ENCODE measurements around the gene NMNAT1.
A peak's percentile ranks its signal among the peaks of the same experiment; 100 is the strongest.
"Not testable (repeated sequence)": the region's sequence is repeated elsewhere in the genome, so short reads cannot be mapped to it uniquely, and the experiment has no call there.

The NMNAT1 gene

DNA sequence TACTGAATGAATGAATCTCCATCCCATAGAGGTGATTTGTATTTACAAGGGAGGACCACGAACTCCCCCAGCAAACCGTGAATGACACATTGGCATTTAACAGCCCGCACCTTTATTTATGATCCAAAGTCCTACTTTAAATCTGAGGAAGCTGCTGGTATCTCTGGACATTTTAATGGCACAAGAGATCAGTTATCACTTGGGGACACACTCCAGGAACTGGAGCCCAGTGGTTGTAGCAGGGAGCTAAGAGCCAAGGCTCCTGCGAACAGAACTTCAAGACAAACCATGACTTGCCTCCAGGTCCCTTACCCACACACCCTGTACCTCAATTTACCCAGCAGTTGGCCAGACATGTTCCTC, 34.4 kb upstream of the NMNAT1 start:
- Histone ChIP-seq H3K9me3 (ENCODE audit: control insufficient read depth, insufficient read depth, low read length) (no peaks in the 10 kb centered on the region), H3K4me1 (ENCODE audit: control insufficient read depth, insufficient read depth, low read length) (peaks cover 7% of the 10 kb centered on the region), H3K27ac (ENCODE audit: low read depth, low read length) (no peak overlapping the region), H3K27me3 (ENCODE audit: control insufficient read depth, insufficient read depth, low read length) (no peaks in the 10 kb centered on the region), H3K9ac (ENCODE audit: low read depth, low read length) (no peak overlapping the region), H3K36me3 (ENCODE audit: control insufficient read depth, insufficient read depth, low read length) (no peaks in the 10 kb centered on the region), H3K4me3 (ENCODE audit: low read depth, low read length) (peak overlapping the region; percentile 80)

GRCh38 chr1:9909234-9910046, 33.8 kb upstream of the NMNAT1 start:
- H3K27ac ChIP-seq (ENCODE audit: low read depth, low read length) = peak overlapping the region; percentile 47
- no peaks in the 10 kb centered on the region for H3K36me3 ChIP-seq (ENCODE audit: control insufficient read depth, insufficient read depth, low read length)
- H3K9ac ChIP-seq (ENCODE audit: low read depth, low read length) = peak overlapping the region; percentile 47; the same call in 1 of the 2 replicates
- H3K9me3 ChIP-seq (ENCODE audit: control insufficient read depth, insufficient read depth, low read length) = no peaks in the 10 kb centered on the region
- H3K27me3 ChIP-seq (ENCODE audit: control insufficient read depth, insufficient read depth, low read length) = no peaks in the 10 kb centered on the region
- peaks cover 7% of the 10 kb centered on the region for H3K4me1 ChIP-seq (ENCODE audit: control insufficient read depth, insufficient read depth, low read length)
- peak overlapping the region; percentile 80 for H3K4me3 ChIP-seq (ENCODE audit: low read depth, low read length)

- H3K9ac ChIP-seq (ENCODE audit: low read depth, low read length) = peak within 1 kb of the TSS; percentile 77
- no peaks in the 10 kb centered on the region for H3K9me3 ChIP-seq (ENCODE audit: control insufficient read depth, insufficient read depth, low read length)
- peaks cover 7% of the 10 kb centered on the region for H3K4me1 ChIP-seq (ENCODE audit: control insufficient read depth, insufficient read depth, low read length)
- H3K4me3 ChIP-seq (ENCODE audit: low read depth, low read length) = peak within 1 kb of the TSS; percentile 80
- H3K27me3 ChIP-seq (ENCODE audit: control insufficient read depth, insufficient read depth, low read length) = no peaks in the 10 kb centered on the region
- no peaks in the 10 kb centered on the region for H3K36me3 ChIP-seq (ENCODE audit: control insufficient read depth, insufficient read depth, low read length)
- H3K27ac ChIP-seq (ENCODE audit: low read depth, low read length) = peak within 1 kb of the TSS; percentile 82
These were observed 33.2 kb upstream of the NMNAT1 start, which contains the start of gene CTNNBIP1 for GRCh38 chr1:9910076-9910422. Gene CTNNBIP1 (minus strand): TSS chr1:9910269. CDS start chr1:9872064, 38,205 bp downstream.

GRCh38 chr1:9910423-9911178, 32.7 kb upstream of the NMNAT1 start:
- Histone ChIP-seq H3K9me3 (ENCODE audit: control insufficient read depth, insufficient read depth, low read length) (no peaks in the 10 kb centered on the region), H3K9ac (ENCODE audit: low read depth, low read length) (peak overlapping the region; percentile 77), H3K4me1 (ENCODE audit: control insufficient read depth, insufficient read depth, low read length) (peaks cover 7% of the 10 kb centered on the region), H3K4me3 (ENCODE audit: low read depth, low read length) (peak overlapping the region; percentile 76), H3K27me3 (ENCODE audit: control insufficient read depth, insufficient read depth, low read length) (no peaks in the 10 kb centered on the region), H3K36me3 (ENCODE audit: control insufficient read depth, insufficient read depth, low read length) (no peaks in the 10 kb centered on the region), H3K27ac (ENCODE audit: low read depth, low read length) (peak overlapping the region; percentile 82)

GRCh38 chr1:9912264-9912936, 30.9 kb upstream of the NMNAT1 start:
- Histone ChIP-seq H3K4me1 (ENCODE audit: control insufficient read depth, insufficient read depth, low read length) (peaks cover 12% of the 10 kb centered on the region), H3K9ac (ENCODE audit: low read depth, low read length) (no peak overlapping the region), H3K4me3 (ENCODE audit: low read depth, low read length) (no peak overlapping the region), H3K27ac (ENCODE audit: low read depth, low read length) (no peak overlapping the region), H3K9me3 (ENCODE audit: control insufficient read depth, insufficient read depth, low read length) (no peaks in the 10 kb centered on the region), H3K36me3 (ENCODE audit: control insufficient read depth, insufficient read depth, low read length) (no peaks in the 10 kb centered on the region), H3K27me3 (ENCODE audit: control insufficient read depth, insufficient read depth, low read length) (no peaks in the 10 kb centered on the region)

- Histone ChIP-seq H3K27ac (ENCODE audit: low read depth, low read length) (no peak overlapping the region), H3K4me1 (ENCODE audit: control insufficient read depth, insufficient read depth, low read length) (0 out of 2 replicates have a peak, but pooled peaks cover 4% of the 10 kb centered on the region), H3K9me3 (ENCODE audit: control insufficient read depth, insufficient read depth, low read length) (no peaks in the 10 kb centered on the region), H3K36me3 (ENCODE audit: control insufficient read depth, insufficient read depth, low read length) (no peaks in the 10 kb centered on the region), H3K27me3 (ENCODE audit: control insufficient read depth, insufficient read depth, low read length) (no peaks in the 10 kb centered on the region), H3K9ac (ENCODE audit: low read depth, low read length) (no peak overlapping the region), H3K4me3 (ENCODE audit: low read depth, low read length) (no peak overlapping the region)
These were observed 28.7 kb upstream of the NMNAT1 start for GRCh38 chr1:9914610-9914937.

GRCh38 chr1:9916452-9916851, 26.8 kb upstream of the NMNAT1 start:
- Histone ChIP-seq H3K27me3 (ENCODE audit: control insufficient read depth, insufficient read depth, low read length) (no peaks in the 10 kb centered on the region), H3K27ac (ENCODE audit: low read depth, low read length) (no peak overlapping the region), H3K36me3 (ENCODE audit: control insufficient read depth, insufficient read depth, low read length) (no peaks in the 10 kb centered on the region), H3K4me1 (ENCODE audit: control insufficient read depth, insufficient read depth, low read length) (0 out of 2 replicates have a peak, but pooled peaks cover 4% of the 10 kb centered on the region), H3K4me3 (ENCODE audit: low read depth, low read length) (no peak overlapping the region), H3K9ac (ENCODE audit: low read depth, low read length) (no peak overlapping the region), H3K9me3 (ENCODE audit: control insufficient read depth, insufficient read depth, low read length) (no peaks in the 10 kb centered on the region)

- peaks cover 11% of the 10 kb centered on the region for H3K4me1 ChIP-seq (ENCODE audit: control insufficient read depth, insufficient read depth, low read length)
- H3K9ac ChIP-seq (ENCODE audit: low read depth, low read length); H3K36me3 ChIP-seq (ENCODE audit: control insufficient read depth, insufficient read depth, low read length); H3K27ac ChIP-seq (ENCODE audit: low read depth, low read length); H3K27me3 ChIP-seq (ENCODE audit: control insufficient read depth, insufficient read depth, low read length); H3K4me3 ChIP-seq (ENCODE audit: low read depth, low read length); H3K9me3 ChIP-seq (ENCODE audit: control insufficient read depth, insufficient read depth, low read length): not testable (repeated sequence)
These were observed 25.8 kb upstream of the NMNAT1 start for GRCh38 chr1:9917495-9917894.

- Histone ChIP-seq H3K36me3 (ENCODE audit: control insufficient read depth, insufficient read depth, low read length) (no peaks in the 10 kb centered on the region), H3K4me1 (ENCODE audit: control insufficient read depth, insufficient read depth, low read length) (peaks cover 15% of the 10 kb centered on the region), H3K9ac (ENCODE audit: low read depth, low read length) (no peak overlapping the region), H3K27me3 (ENCODE audit: control insufficient read depth, insufficient read depth, low read length) (no peaks in the 10 kb centered on the region), H3K9me3 (ENCODE audit: control insufficient read depth, insufficient read depth, low read length) (no peaks in the 10 kb centered on the region), H3K4me3 (ENCODE audit: low read depth, low read length) (no peak overlapping the region), H3K27ac (ENCODE audit: low read depth, low read length) (no peak overlapping the region)
These were observed 25.4 kb upstream of the NMNAT1 start for GRCh38 chr1:9917901-9918300.

DNA sequence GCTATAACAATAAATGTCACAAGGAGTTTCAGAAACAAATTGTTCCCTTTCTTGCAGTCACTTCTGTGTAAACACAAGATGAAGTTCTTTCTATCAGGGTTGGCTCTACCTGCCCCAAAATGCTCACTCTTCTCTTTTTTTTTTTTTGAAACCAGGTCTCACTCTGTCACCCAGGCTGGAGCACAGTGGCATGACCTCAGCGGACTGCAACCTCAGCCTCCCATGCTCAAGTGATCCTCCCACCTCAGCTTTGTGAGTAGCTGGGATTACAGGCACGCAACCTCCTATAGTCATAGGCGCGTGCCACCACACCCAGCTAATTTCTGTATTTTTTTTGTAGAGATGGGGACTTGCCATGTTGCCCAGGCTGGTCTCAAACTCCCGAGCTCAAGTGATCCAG, 22.7 kb upstream of the NMNAT1 start:
- no peaks in the 10 kb centered on the region for H3K36me3 ChIP-seq (ENCODE audit: control insufficient read depth, insufficient read depth, low read length)
- H3K9ac ChIP-seq (ENCODE audit: low read depth, low read length) = no peak overlapping the region
- no peak overlapping the region for H3K4me3 ChIP-seq (ENCODE audit: low read depth, low read length)
- no peak overlapping the region for H3K27ac ChIP-seq (ENCODE audit: low read depth, low read length)
- H3K9me3 ChIP-seq (ENCODE audit: control insufficient read depth, insufficient read depth, low read length) = no peaks in the 10 kb centered on the region
- H3K27me3 ChIP-seq (ENCODE audit: control insufficient read depth, insufficient read depth, low read length) = no peaks in the 10 kb centered on the region
- H3K4me1 ChIP-seq (ENCODE audit: control insufficient read depth, insufficient read depth, low read length) = peaks cover 15% of the 10 kb centered on the region

DNA sequence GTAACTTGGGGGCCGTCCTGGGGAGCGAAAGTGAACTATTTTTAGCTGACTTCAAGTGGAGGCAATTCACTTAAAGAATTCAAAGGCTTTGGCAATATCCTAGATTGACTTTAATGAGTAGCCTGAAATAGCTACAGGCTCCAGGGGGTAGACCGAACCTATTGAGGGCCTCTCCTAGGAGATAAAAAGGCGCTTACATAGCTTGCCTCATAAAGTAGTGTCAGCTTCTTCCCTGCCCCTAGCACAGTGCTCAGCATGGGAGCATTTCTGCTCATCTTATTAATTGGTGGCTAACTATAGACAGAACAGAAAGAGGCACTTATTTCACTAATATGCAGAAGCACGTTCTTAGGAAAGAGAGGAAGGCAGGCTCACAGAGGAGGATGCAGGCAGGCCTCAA, 20.9 kb upstream of the NMNAT1 start:
- Histone ChIP-seq H3K9me3 (ENCODE audit: control insufficient read depth, insufficient read depth, low read length) (no peaks in the 10 kb centered on the region), H3K36me3 (ENCODE audit: control insufficient read depth, insufficient read depth, low read length) (no peaks in the 10 kb centered on the region), H3K9ac (ENCODE audit: low read depth, low read length) (no peak overlapping the region), H3K4me1 (ENCODE audit: control insufficient read depth, insufficient read depth, low read length) (peaks cover 24% of the 10 kb centered on the region), H3K27me3 (ENCODE audit: control insufficient read depth, insufficient read depth, low read length) (no peaks in the 10 kb centered on the region), H3K27ac (ENCODE audit: low read depth, low read length) (peak overlapping the region; percentile 46), H3K4me3 (ENCODE audit: low read depth, low read length) (no peak overlapping the region)

Measured in HUES48 (cell line).